ENCODE results near the gene UNC13D.
"Not testable (repeated sequence)": the region's sequence is repeated elsewhere in the genome, so short reads cannot be mapped to it uniquely, and the experiment has no call there.

Gene UNC13D

GRCh38 chr17:75799402-75799801 lies 44.8 kb downstream of the UNC13D start:
- DNase-seq (ENCODE audit: low read depth) = no peak

GRCh38 chr17:75795820-75796607 lies 48.2 kb downstream of the UNC13D start:
- no peak for DNase-seq (ENCODE audit: low read depth)

GRCh38 chr17:75793460-75793859 lies 50.7 kb downstream of the UNC13D start:
- DNase-seq (ENCODE audit: low read depth) = no peak

GRCh38 chr17:75791254-75791653 lies 53.0 kb downstream of the UNC13D start:
- no peak for DNase-seq (ENCODE audit: low read depth)

GRCh38 chr17:75785016-75785890 lies 59.0 kb downstream of the UNC13D start:
- peak; percentile 86 for DNase-seq (ENCODE audit: low read depth)

GRCh38 chr17:75784473-75785015 lies 59.7 kb downstream of the UNC13D start, which contains the start of gene UNK:
Gene UNK, plus strand, starts transcription at chr17:75784806. Its CDS starts 75 bp downstream, at chr17:75784881.
- peak; percentile 89 for DNase-seq (ENCODE audit: low read depth)

- DNase-seq (ENCODE audit: low read depth) = no peak
Measured at GRCh38 chr17:75783803-75784472, 60.3 kb downstream of the UNC13D start.

- DNase-seq (ENCODE audit: low read depth) = no peak
Measured at GRCh38 chr17:75783069-75783783, 61.0 kb downstream of the UNC13D start.

- DNase-seq (ENCODE audit: low read depth) = no peak
Measured at GRCh38 chr17:75779987-75780889, 64.0 kb downstream of the UNC13D start.

- DNase-seq (ENCODE audit: low read depth) = peak; percentile 90
Measured at GRCh38 chr17:75779250-75779986, 64.8 kb downstream of the UNC13D start.

GRCh38 chr17:75778861-75779249 lies 65.3 kb downstream of the UNC13D start:
- DNase-seq (ENCODE audit: low read depth) = no peak

- DNase-seq (ENCODE audit: low read depth) = not testable (repeated sequence)
Measured at GRCh38 chr17:75778066-75778860, 65.9 kb downstream of the UNC13D start.

- no peak for DNase-seq (ENCODE audit: low read depth)
Measured at GRCh38 chr17:75777296-75777922, 66.8 kb downstream of the UNC13D start.

All from activated T-cell treated with anti-CD3 and anti-CD28 coated beads for 24 hours (primary cell).